ENCODE measurements around the gene ING1. TPM values are rescaled to one million over a fixed set of nuclear protein-coding genes. Genes with fewer than 3 reads are reported as not detected.
A peak's percentile ranks its signal among the peaks of the same experiment; 100 is the strongest.
"Not testable (repeated sequence)": the region's sequence is repeated elsewhere in the genome, so short reads cannot be mapped to it uniquely, and the experiment has no call there.

ING1 gene
- total RNA-seq, 1 donor from 2014 or later = 18.0 TPM

GRCh38 chr13:110700641-110701040 lies 12.9 kb upstream of the ING1 start:
- Mint-ChIP-seq H3K27ac (no peak overlapping the region), H3K4me1 (ENCODE audit: unreplicated experiment) (peaks cover 18% of the 10 kb centered on the region), H3K4me3 (no peak overlapping the region), H3K9me3 (no peaks in the 10 kb centered on the region), H3K36me3 (peaks cover 33% of the 10 kb centered on the region), H3K27me3 (no peaks in the 10 kb centered on the region)
- DNase-seq (ENCODE audit: extremely low spot score, unreplicated experiment) = no peak
- no peak for TF ChIP-seq CTCF (conservative IDR thresholded peaks at IDR 0.05)

- Mint-ChIP-seq H3K36me3 (peaks cover 30% of the 10 kb centered on the region), H3K4me1 (ENCODE audit: unreplicated experiment) (peaks cover 18% of the 10 kb centered on the region)
- not testable (repeated sequence) for DNase-seq (ENCODE audit: extremely low spot score, unreplicated experiment); H3K9me3 Mint-ChIP-seq; H3K4me3 Mint-ChIP-seq; H3K27ac Mint-ChIP-seq; H3K27me3 Mint-ChIP-seq
These were observed 12.4 kb upstream of the ING1 start for GRCh38 chr13:110701061-110701460.

- TF ChIP-seq CTCF (conservative IDR thresholded peaks at IDR 0.05) = no peak
- Mint-ChIP-seq H3K27ac (peak overlapping the region; percentile 50), H3K4me1 (ENCODE audit: unreplicated experiment) (peaks cover 27% of the 10 kb centered on the region), H3K36me3 (peaks cover 30% of the 10 kb centered on the region), H3K9me3 (no peaks in the 10 kb centered on the region), H3K4me3 (peak overlapping the region; percentile 66), H3K27me3 (no peaks in the 10 kb centered on the region)
- DNase-seq (ENCODE audit: extremely low spot score, unreplicated experiment) = no peak
These were observed 11.4 kb upstream of the ING1 start for GRCh38 chr13:110702089-110702488.

- Mint-ChIP-seq H3K36me3 (peaks cover 25% of the 10 kb centered on the region), H3K9me3 (no peaks in the 10 kb centered on the region), H3K27me3 (no peaks in the 10 kb centered on the region), H3K4me1 (ENCODE audit: unreplicated experiment) (peaks cover 30% of the 10 kb centered on the region), H3K27ac (peak overlapping the region; percentile 50), H3K4me3 (peak overlapping the region; percentile 66)
- no peak for TF ChIP-seq CTCF (conservative IDR thresholded peaks at IDR 0.05)
- no peak for DNase-seq (ENCODE audit: extremely low spot score, unreplicated experiment)
These were observed 10.6 kb upstream of the ING1 start for GRCh38 chr13:110702591-110703526.

GRCh38 chr13:110705356-110705825 lies 8.1 kb upstream of the ING1 start:
- Mint-ChIP-seq H3K36me3 (peaks cover 14% of the 10 kb centered on the region), H3K27me3 (no peaks in the 10 kb centered on the region), H3K4me3 (peak overlapping the region; percentile 93), H3K9me3 (no peaks in the 10 kb centered on the region), H3K4me1 (ENCODE audit: unreplicated experiment) (peaks cover 30% of the 10 kb centered on the region), H3K27ac (peak overlapping the region; percentile 81)
- no peak for DNase-seq (ENCODE audit: extremely low spot score, unreplicated experiment)
- TF ChIP-seq CTCF (conservative IDR thresholded peaks at IDR 0.05) = no peak

Measured in type B pancreatic cell (in vitro differentiated cells).